Neural cell (in vitro differentiated cells): ENCODE results near the gene HLCS. TPM values are rescaled to one million over a fixed set of nuclear protein-coding genes. Genes with fewer than 3 reads are reported as not detected.

ENCODE experiments used
- H2AFZ ChIP-seq: fragments of 200-600, 300-800 bp; sonication (generic), shearing (Covaris generic); 2 replicates; pipeline ENCODE4 v1.6.0; 2014; ENCODE audit warnings: low read depth, mild to moderate bottlenecking, antibody characterized with exemption, low read length, moderate library complexity
- H3F3A ChIP-seq: fragments of 200-600 bp; shearing (Covaris generic); 2 replicates; pipeline ENCODE4 v1.6.1; 2016; ENCODE audit warnings: mild to moderate bottlenecking, moderate library complexity, mixed read lengths, antibody characterized with exemption, low read length; ENCODE audit not compliant: insufficient read depth, poor library complexity, severe bottlenecking
- H3K27ac ChIP-seq: fragments of 200-600, 300-800 bp; sonication (generic), shearing (Covaris generic); 2 replicates; pipeline ENCODE4 v1.5.1; 2014; ENCODE audit warnings: mild to moderate bottlenecking, low read length, moderate library complexity
- H3K27me3 ChIP-seq: fragments of 300-800, 200-600 bp; sonication (generic), shearing (Covaris generic); 2 replicates; pipeline ENCODE4 v1.6.0; 2014; ENCODE audit warnings: mild to moderate bottlenecking, low read depth, low read length, moderate library complexity; ENCODE audit not compliant: insufficient read depth
- H3K36me3 ChIP-seq: fragments of 300-800, 200-600 bp; sonication (generic), shearing (Covaris generic); 2 replicates; pipeline ENCODE4 v1.5.1; 2014; ENCODE audit warnings: mild to moderate bottlenecking, antibody characterized with exemption, low read length, moderate library complexity; ENCODE audit not compliant: insufficient read depth
- H3K4me2 ChIP-seq: fragments of 300-800, 200-600 bp; sonication (generic), shearing (Covaris generic); 2 replicates; pipeline ENCODE4 v1.6.0; 2014; ENCODE audit warnings: mild to moderate bottlenecking, low read length
- H3K4me3 ChIP-seq: fragments of 300-800, 200-600 bp; sonication (generic), shearing (Covaris generic); 2 replicates; pipeline ENCODE4 v1.5.1; 2014; ENCODE audit warnings: mild to moderate bottlenecking, low read length, moderate library complexity
- H3K79me2 ChIP-seq: fragments of 200-600 bp; shearing (Covaris generic); replicated peaks from 2 replicates; pipeline ENCODE4 v1.6.0; 2014; ENCODE audit warnings: mild to moderate bottlenecking, low read length, moderate library complexity; ENCODE audit not compliant: insufficient read depth
- H3K9ac ChIP-seq: fragments of 300-800, 200-600 bp; sonication (generic), shearing (Covaris generic); 2 replicates; pipeline ENCODE4 v1.6.1; 2016; ENCODE audit warnings: mild to moderate bottlenecking, low read length, mixed read lengths
- H3K9me2 ChIP-seq: fragments of 200-600 bp; shearing (Covaris generic); 2 replicates; pipeline ENCODE4 v1.6.1; 2016; ENCODE audit warnings: mild to moderate bottlenecking, low read length, mixed read lengths; ENCODE audit not compliant: insufficient read depth
- H3K9me3 ChIP-seq: fragments of 200-600, 300-800 bp; sonication (generic), shearing (Covaris generic); 2 replicates; pipeline ENCODE4 v1.6.1; 2016; ENCODE audit warnings: mild to moderate bottlenecking, mixed run types, low read length, moderate library complexity, mixed read lengths
- H4K20me1 ChIP-seq: fragments of 200-600 bp; shearing (Covaris generic); 2 replicates; pipeline ENCODE4 v1.6.1; 2016; ENCODE audit warnings: mild to moderate bottlenecking, mixed run types; ENCODE audit not compliant: insufficient read depth
- EP300 ChIP-seq: fragments of 450-650 bp; conservative IDR thresholded peaks from 2 replicates; pipeline ENCODE4 v1.6.1; 2014; ENCODE audit warnings: antibody characterized with exemption, mild to moderate bottlenecking, moderate library complexity; ENCODE audit not compliant: poor library complexity, severe bottlenecking
- EZH2 ChIP-seq: fragments of 200-600, 300-800 bp; shearing (Covaris generic), sonication (generic); IDR thresholded peaks from 2 replicates; pipeline ENCODE4 v1.6.1; 2014; ENCODE audit warnings: antibody characterized with exemption, low read length, borderline replicate concordance, mild to moderate bottlenecking; ENCODE audit not compliant: insufficient read depth, poor library complexity, severe bottlenecking
- MXI1 ChIP-seq: fragments of 450-650 bp; conservative IDR thresholded peaks from 2 replicates; pipeline ENCODE4 v1.6.1; 2014; ENCODE audit warnings: antibody characterized with exemption, mild to moderate bottlenecking; ENCODE audit not compliant: poor library complexity, severe bottlenecking
- POLR2AphosphoS5 ChIP-seq: IDR thresholded peaks from 2 replicates; pipeline ENCODE4 v1.6.1; 2012
- RAD21 ChIP-seq: fragments of 450-650 bp; conservative IDR thresholded peaks from 2 replicates; pipeline ENCODE4 v1.6.1; 2014; ENCODE audit warnings: antibody characterized with exemption, mild to moderate bottlenecking, moderate library complexity
- SMC3 ChIP-seq: fragments of 450-650 bp; conservative IDR thresholded peaks from 2 replicates; pipeline ENCODE4 v1.6.1; 2014; ENCODE audit warnings: antibody characterized with exemption, mild to moderate bottlenecking, moderate library complexity; ENCODE audit not compliant: poor library complexity
- TAF1 ChIP-seq: IDR thresholded peaks from 2 replicates; pipeline ENCODE4 v1.6.1; 2012; ENCODE audit warnings: low read depth
- polyA plus RNA-seq: library from polyadenylated mRNA; depleted of rRNA; stranded (reverse); fragments of >200 nt; gene quantifications from 2 replicates; pipeline ENCODE4 v1.2.3, GENCODE V29; 2014
- TF ChIP-seq, protein P1 (sequence below): fragments of 450-650 bp; IDR thresholded peaks from 2 replicates; pipeline ENCODE4 v1.5.1; 2014; ENCODE audit warnings: antibody characterized with exemption, mild to moderate bottlenecking, moderate library complexity; ENCODE audit not compliant: poor library complexity, severe bottlenecking
- TF ChIP-seq, protein P2 (sequence below): IDR thresholded peaks from 2 replicates; pipeline ENCODE4 v1.6.1; 2012; ENCODE audit warnings: borderline replicate concordance

Gene HLCS
- polyA plus RNA-seq, 1 donor from 2014 or later = 12.1 TPM

DNA sequence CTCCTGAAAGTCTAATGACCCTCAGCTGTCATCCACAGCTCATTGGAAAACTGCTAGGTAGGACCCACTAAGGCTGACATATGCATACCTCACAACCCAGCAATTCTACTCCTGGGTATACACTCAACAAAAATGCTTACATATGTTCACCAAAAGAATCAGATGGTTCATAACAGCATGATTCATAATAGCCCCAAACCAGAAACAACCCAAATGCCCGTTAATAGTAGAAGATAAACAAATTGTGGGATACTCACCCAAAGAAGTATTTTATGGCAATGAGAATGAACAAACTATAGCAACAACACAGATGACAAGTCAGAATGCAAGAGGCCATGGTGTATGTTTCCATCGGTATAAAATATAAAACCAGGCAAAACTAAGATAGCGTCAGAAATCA lies 124.6 kb downstream of the HLCS start:
- H2AFZ ChIP-seq = no peak overlapping the region
- no peaks in the 10 kb centered on the region for H3K27me3 ChIP-seq
- no peaks in the 10 kb centered on the region for H3K36me3 ChIP-seq
- H3K9me2 ChIP-seq = no peaks in the 10 kb centered on the region
- H3K4me2 ChIP-seq = no peak overlapping the region
- no peaks in the 10 kb centered on the region for H4K20me1 ChIP-seq
- TF ChIP-seq SMC3 (no peak), POLR2AphosphoS5 (no peak), EZH2 (no peak), RAD21 (no peak), MXI1 (no peak), EP300 (no peak), TAF1 (no peak)
- TF ChIP-seq, protein P1, sequence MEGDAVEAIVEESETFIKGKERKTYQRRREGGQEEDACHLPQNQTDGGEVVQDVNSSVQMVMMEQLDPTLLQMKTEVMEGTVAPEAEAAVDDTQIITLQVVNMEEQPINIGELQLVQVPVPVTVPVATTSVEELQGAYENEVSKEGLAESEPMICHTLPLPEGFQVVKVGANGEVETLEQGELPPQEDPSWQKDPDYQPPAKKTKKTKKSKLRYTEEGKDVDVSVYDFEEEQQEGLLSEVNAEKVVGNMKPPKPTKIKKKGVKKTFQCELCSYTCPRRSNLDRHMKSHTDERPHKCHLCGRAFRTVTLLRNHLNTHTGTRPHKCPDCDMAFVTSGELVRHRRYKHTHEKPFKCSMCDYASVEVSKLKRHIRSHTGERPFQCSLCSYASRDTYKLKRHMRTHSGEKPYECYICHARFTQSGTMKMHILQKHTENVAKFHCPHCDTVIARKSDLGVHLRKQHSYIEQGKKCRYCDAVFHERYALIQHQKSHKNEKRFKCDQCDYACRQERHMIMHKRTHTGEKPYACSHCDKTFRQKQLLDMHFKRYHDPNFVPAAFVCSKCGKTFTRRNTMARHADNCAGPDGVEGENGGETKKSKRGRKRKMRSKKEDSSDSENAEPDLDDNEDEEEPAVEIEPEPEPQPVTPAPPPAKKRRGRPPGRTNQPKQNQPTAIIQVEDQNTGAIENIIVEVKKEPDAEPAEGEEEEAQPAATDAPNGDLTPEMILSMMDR = no peak
- TF ChIP-seq, protein P2, sequence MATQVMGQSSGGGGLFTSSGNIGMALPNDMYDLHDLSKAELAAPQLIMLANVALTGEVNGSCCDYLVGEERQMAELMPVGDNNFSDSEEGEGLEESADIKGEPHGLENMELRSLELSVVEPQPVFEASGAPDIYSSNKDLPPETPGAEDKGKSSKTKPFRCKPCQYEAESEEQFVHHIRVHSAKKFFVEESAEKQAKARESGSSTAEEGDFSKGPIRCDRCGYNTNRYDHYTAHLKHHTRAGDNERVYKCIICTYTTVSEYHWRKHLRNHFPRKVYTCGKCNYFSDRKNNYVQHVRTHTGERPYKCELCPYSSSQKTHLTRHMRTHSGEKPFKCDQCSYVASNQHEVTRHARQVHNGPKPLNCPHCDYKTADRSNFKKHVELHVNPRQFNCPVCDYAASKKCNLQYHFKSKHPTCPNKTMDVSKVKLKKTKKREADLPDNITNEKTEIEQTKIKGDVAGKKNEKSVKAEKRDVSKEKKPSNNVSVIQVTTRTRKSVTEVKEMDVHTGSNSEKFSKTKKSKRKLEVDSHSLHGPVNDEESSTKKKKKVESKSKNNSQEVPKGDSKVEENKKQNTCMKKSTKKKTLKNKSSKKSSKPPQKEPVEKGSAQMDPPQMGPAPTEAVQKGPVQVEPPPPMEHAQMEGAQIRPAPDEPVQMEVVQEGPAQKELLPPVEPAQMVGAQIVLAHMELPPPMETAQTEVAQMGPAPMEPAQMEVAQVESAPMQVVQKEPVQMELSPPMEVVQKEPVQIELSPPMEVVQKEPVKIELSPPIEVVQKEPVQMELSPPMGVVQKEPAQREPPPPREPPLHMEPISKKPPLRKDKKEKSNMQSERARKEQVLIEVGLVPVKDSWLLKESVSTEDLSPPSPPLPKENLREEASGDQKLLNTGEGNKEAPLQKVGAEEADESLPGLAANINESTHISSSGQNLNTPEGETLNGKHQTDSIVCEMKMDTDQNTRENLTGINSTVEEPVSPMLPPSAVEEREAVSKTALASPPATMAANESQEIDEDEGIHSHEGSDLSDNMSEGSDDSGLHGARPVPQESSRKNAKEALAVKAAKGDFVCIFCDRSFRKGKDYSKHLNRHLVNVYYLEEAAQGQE = no peak
- no peaks in the 10 kb centered on the region for H3K79me2 ChIP-seq
- no peak overlapping the region for H3K4me3 ChIP-seq
- no peaks in the 10 kb centered on the region for H3K9me3 ChIP-seq
- no peaks in the 10 kb centered on the region for H3F3A ChIP-seq
- no peak overlapping the region for H3K9ac ChIP-seq
- no peak overlapping the region for H3K27ac ChIP-seq

DNA sequence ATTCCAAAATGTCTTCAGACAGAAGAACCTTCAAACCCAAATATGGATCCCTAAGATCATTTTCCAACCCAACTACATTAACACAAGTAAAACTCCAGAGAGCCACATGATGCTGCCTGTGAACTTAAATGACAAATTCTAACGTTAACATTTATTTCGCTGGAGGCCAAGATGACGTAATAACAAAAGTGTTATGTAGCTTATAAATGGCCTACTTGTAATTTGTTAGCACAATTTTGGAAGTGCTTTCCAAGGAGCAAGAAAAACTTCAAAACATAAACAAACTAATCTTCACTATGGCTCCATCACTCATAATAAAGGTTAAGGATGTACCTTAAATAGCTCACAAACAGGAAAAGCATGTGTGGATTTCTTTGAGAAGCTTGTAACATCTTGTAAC lies 126.7 kb downstream of the HLCS start:
- H3K9ac ChIP-seq = no peak overlapping the region
- H3K27ac ChIP-seq = no peak overlapping the region
- no peaks in the 10 kb centered on the region for H3K36me3 ChIP-seq
- H3F3A ChIP-seq = no peaks in the 10 kb centered on the region
- H3K4me3 ChIP-seq = no peak overlapping the region
- H3K9me2 ChIP-seq = no peaks in the 10 kb centered on the region
- no peak overlapping the region for H2AFZ ChIP-seq
- TF ChIP-seq EP300 = no peak
- no peak for TF ChIP-seq RAD21
- TF ChIP-seq, protein P1 = no peak
- no peak for TF ChIP-seq EZH2
- no peak for TF ChIP-seq MXI1
- TF ChIP-seq, protein P2 = no peak
- TF ChIP-seq TAF1 = no peak
- TF ChIP-seq SMC3 = no peak
- no peak for TF ChIP-seq POLR2AphosphoS5
- H4K20me1 ChIP-seq = no peaks in the 10 kb centered on the region
- no peak overlapping the region for H3K4me2 ChIP-seq
- no peaks in the 10 kb centered on the region for H3K79me2 ChIP-seq
- no peaks in the 10 kb centered on the region for H3K27me3 ChIP-seq
- no peaks in the 10 kb centered on the region for H3K9me3 ChIP-seq
